Tongue (tissue), 2 donors: ENCODE measurements around the gene BAIAP2. TPM values are rescaled to one million over a fixed set of nuclear protein-coding genes. Genes with fewer than 3 reads are reported as not detected.
A peak's percentile ranks its signal among the peaks of the same experiment; 100 is the strongest.

Source experiments
- DNase-seq: peaks from one replicate; pipeline ENCODE4 v3.0.0-alpha.2; 2015
- total RNA-seq: library from RNA; depleted of rRNA; stranded (reverse); fragments of >200 nt; gene quantifications from one replicate; pipeline ENCODE4 v1.2.3, GENCODE V29; 2014

BAIAP2 gene
- total RNA-seq, 1 donor from 2014 or later: 73.9 TPM

- peak; percentile 84 for DNase-seq
Measured at GRCh38 chr17:81037026-81037797, 2.3 kb downstream of the BAIAP2 start.

- DNase-seq: no peak
Measured at GRCh38 chr17:81037798-81038733, 3.1 kb downstream of the BAIAP2 start.

GRCh38 chr17:81039096-81039495 is 4.1 kb downstream of the BAIAP2 start:
- DNase-seq: no peak

- no peak for DNase-seq
Measured at GRCh38 chr17:81039854-81040758, 5.2 kb downstream of the BAIAP2 start.

- DNase-seq: no peak
Measured at GRCh38 chr17:81040791-81041337, 5.9 kb downstream of the BAIAP2 start.

- no peak for DNase-seq
Measured at GRCh38 chr17:81042606-81043005, 7.7 kb downstream of the BAIAP2 start.

- DNase-seq: no peak
Measured at GRCh38 chr17:81043319-81043724, 8.4 kb downstream of the BAIAP2 start.

- DNase-seq: no peak
Measured at GRCh38 chr17:81043725-81044427, 8.9 kb downstream of the BAIAP2 start.

GRCh38 chr17:81044428-81044763 is 9.4 kb downstream of the BAIAP2 start:
- no peak for DNase-seq

- DNase-seq: peak; percentile 91
Measured at GRCh38 chr17:81044764-81045589, 10.0 kb downstream of the BAIAP2 start.

GRCh38 chr17:81045590-81046095 is 10.7 kb downstream of the BAIAP2 start:
- DNase-seq: no peak

- no peak for DNase-seq
Measured at GRCh38 chr17:81046132-81046769, 11.3 kb downstream of the BAIAP2 start.

- DNase-seq: no peak
Measured at GRCh38 chr17:81046770-81047359, 11.9 kb downstream of the BAIAP2 start.

GRCh38 chr17:81048827-81049371 is 13.9 kb downstream of the BAIAP2 start:
- no peak for DNase-seq

GRCh38 chr17:81049372-81049911 is 14.5 kb downstream of the BAIAP2 start:
- no peak for DNase-seq

- DNase-seq: no peak
Measured at GRCh38 chr17:81049973-81050551, 15.1 kb downstream of the BAIAP2 start.

GRCh38 chr17:81050645-81051625 is 16.0 kb downstream of the BAIAP2 start:
- DNase-seq: no peak
